ENCODE measurements around the gene STPG3. TPM values are rescaled to one million over a fixed set of nuclear protein-coding genes. Genes with fewer than 3 reads are reported as not detected.

The STPG3 gene
- total and polyA plus RNA-seq, 2 of the 13 experiments (the other 11 are each of a cell fraction or from before 2014, with no cell fraction given), result not detected

DNA sequence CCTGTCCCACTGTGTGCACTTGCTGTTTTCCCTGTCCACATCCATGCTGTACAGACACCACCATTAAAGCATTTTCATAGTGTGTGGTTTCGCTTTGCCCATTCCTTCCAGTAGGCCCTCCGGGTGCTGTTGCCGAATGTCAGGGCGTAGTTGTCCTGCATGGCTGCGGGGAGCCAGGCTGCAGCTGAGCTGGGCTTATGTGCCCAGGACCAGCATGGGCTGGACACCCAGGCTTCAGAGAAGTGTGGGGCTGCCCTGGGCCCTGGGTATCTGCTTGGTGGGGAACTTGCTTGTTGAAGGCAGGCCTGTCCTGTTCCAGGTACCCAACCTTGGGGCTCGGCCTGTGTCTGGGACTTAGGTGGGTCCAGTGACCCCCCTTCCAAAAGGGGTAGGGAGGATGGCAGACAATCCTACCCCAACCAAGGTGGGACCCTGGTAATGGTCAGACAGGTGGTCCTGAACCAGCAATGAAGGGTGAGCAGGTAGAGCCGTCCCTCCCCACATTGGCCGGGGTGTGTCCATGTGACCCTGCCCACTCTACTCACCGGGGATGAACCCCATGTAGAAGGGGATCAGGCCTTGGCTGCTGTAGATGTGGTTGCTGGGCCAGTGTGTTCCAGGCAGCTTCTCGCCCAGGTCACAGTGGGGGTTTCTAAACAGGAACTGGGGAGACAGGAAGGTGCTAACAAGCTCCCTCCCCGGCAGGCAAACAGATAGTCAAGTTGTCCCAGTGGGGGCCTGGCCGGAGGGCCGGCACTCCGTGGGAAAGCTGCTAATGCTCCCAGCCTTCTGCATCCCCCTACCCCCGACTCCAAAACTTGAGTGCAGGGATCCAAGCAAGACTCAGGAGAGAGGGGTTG lies 7.2 kb upstream of the STPG3 start (continued):
- TF ChIP-seq, protein P1, sequence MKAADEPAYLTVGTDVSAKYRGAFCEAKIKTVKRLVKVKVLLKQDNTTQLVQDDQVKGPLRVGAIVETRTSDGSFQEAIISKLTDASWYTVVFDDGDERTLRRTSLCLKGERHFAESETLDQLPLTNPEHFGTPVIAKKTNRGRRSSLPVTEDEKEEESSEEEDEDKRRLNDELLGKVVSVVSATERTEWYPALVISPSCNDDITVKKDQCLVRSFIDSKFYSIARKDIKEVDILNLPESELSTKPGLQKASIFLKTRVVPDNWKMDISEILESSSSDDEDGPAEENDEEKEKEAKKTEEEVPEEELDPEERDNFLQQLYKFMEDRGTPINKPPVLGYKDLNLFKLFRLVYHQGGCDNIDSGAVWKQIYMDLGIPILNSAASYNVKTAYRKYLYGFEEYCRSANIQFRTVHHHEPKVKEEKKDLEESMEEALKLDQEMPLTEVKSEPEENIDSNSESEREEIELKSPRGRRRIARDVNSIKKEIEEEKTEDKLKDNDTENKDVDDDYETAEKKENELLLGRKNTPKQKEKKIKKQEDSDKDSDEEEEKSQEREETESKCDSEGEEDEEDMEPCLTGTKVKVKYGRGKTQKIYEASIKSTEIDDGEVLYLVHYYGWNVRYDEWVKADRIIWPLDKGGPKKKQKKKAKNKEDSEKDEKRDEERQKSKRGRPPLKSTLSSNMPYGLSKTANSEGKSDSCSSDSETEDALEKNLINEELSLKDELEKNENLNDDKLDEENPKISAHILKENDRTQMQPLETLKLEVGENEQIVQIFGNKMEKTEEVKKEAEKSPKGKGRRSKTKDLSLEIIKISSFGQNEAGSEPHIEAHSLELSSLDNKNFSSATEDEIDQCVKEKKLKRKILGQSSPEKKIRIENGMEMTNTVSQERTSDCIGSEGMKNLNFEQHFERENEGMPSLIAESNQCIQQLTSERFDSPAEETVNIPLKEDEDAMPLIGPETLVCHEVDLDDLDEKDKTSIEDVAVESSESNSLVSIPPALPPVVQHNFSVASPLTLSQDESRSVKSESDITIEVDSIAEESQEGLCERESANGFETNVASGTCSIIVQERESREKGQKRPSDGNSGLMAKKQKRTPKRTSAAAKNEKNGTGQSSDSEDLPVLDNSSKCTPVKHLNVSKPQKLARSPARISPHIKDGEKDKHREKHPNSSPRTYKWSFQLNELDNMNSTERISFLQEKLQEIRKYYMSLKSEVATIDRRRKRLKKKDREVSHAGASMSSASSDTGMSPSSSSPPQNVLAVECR (CRISPR knock-in tag; IDR thresholded peaks at IDR 0.05; ENCODE audit: borderline replicate concordance), result no peak
- TF ChIP-seq SIN3A (IDR thresholded peaks at IDR 0.05; ENCODE audit: borderline replicate concordance, low read depth, low read length) (0 out of 2 replicates have a peak, but pooled peaks have one; percentile 14), ZNF557 (CRISPR knock-in tag; IDR thresholded peaks at IDR 0.05) (no peak), GTF3A (CRISPR knock-in tag; conservative IDR thresholded peaks at IDR 0.05) (0 out of 2 replicates have a peak, but pooled peaks have one; percentile 41), MYC (CRISPR knock-in tag; IDR thresholded peaks at IDR 0.05; ENCODE audit: borderline replicate concordance) (peak; percentile 46; the same call in 1 of the 2 replicates), ZNF549 (CRISPR knock-in tag; IDR thresholded peaks at IDR 0.05) (no peak), ZNF570 (CRISPR knock-in tag; IDR thresholded peaks at IDR 0.05; ENCODE audit: borderline replicate concordance) (no peak), ZNF776 (CRISPR knock-in tag; IDR thresholded peaks at IDR 0.05) (peak; percentile 48; the same call in 1 of the 2 replicates), RAD51 (IDR thresholded peaks at IDR 0.05; ENCODE audit: borderline replicate concordance) (no peak), POLR2G (IDR thresholded peaks at IDR 0.05; ENCODE audit: low read depth, low read length) (peak; percentile 90)
- TF ChIP-seq, protein P2, sequence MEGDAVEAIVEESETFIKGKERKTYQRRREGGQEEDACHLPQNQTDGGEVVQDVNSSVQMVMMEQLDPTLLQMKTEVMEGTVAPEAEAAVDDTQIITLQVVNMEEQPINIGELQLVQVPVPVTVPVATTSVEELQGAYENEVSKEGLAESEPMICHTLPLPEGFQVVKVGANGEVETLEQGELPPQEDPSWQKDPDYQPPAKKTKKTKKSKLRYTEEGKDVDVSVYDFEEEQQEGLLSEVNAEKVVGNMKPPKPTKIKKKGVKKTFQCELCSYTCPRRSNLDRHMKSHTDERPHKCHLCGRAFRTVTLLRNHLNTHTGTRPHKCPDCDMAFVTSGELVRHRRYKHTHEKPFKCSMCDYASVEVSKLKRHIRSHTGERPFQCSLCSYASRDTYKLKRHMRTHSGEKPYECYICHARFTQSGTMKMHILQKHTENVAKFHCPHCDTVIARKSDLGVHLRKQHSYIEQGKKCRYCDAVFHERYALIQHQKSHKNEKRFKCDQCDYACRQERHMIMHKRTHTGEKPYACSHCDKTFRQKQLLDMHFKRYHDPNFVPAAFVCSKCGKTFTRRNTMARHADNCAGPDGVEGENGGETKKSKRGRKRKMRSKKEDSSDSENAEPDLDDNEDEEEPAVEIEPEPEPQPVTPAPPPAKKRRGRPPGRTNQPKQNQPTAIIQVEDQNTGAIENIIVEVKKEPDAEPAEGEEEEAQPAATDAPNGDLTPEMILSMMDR (CRISPR knock-in tag; IDR thresholded peaks at IDR 0.05), result no peak
- TF ChIP-seq, protein P3, sequence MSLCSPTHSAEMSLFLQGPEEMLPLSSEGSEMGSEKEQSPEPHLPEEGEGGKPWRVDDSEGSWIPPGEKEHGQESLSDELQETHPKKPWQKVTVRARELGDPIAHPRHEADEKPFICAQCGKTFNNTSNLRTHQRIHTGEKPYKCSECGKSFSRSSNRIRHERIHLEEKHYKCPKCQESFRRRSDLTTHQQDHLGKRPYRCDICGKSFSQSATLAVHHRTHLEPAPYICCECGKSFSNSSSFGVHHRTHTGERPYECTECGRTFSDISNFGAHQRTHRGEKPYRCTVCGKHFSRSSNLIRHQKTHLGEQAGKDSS (CRISPR knock-in tag; IDR thresholded peaks at IDR 0.05; ENCODE audit: borderline replicate concordance, low read depth), result no peak; the same call in 1 of the 2 replicates
- TF ChIP-seq, protein P4, sequence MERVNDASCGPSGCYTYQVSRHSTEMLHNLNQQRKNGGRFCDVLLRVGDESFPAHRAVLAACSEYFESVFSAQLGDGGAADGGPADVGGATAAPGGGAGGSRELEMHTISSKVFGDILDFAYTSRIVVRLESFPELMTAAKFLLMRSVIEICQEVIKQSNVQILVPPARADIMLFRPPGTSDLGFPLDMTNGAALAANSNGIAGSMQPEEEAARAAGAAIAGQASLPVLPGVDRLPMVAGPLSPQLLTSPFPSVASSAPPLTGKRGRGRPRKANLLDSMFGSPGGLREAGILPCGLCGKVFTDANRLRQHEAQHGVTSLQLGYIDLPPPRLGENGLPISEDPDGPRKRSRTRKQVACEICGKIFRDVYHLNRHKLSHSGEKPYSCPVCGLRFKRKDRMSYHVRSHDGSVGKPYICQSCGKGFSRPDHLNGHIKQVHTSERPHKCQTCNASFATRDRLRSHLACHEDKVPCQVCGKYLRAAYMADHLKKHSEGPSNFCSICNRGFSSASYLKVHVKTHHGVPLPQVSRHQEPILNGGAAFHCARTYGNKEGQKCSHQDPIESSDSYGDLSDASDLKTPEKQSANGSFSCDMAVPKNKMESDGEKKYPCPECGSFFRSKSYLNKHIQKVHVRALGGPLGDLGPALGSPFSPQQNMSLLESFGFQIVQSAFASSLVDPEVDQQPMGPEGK (CRISPR knock-in tag; IDR thresholded peaks at IDR 0.05), result peak; percentile 48; the same call in 1 of the 2 replicates

All from HepG2 (cell line).